NCI-H82 (cell line): ENCODE measurements around the gene PREX1.
"Not testable (repeated sequence)": the region's sequence is repeated elsewhere in the genome, so short reads cannot be mapped to it uniquely, and the experiment has no call there.

ENCODE experiments used
- DNase-seq: peaks from one replicate; lab custom pipeline; 2025; lab: John Stamatoyannopoulos, UW

The PREX1 gene

GRCh38 chr20:48772183-48772976 lies 55.4 kb downstream of the PREX1 start:
- DNase-seq: no peak

DNA sequence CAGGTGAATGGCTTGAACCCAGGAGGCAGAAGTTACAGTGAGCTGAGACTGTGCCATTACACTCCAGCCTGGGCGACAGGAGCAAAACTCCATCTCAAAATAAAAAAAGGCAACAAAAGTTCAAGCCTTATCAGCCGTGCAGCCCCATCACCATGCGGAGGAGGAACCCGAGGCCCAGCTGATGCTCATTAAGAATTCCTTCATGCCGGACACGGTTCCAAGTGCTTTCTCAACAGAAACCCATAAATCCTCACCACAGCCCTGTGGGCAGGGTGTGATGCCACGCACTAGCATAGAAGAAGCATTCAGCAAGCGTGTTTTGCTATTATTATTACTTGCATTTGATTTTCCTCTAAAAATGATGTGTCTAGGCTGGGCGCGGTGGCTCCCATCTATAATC lies 56.3 kb downstream of the PREX1 start:
- DNase-seq: no peak

GRCh38 chr20:48770700-48771442 lies 56.9 kb downstream of the PREX1 start:
- no peak for DNase-seq

DNA sequence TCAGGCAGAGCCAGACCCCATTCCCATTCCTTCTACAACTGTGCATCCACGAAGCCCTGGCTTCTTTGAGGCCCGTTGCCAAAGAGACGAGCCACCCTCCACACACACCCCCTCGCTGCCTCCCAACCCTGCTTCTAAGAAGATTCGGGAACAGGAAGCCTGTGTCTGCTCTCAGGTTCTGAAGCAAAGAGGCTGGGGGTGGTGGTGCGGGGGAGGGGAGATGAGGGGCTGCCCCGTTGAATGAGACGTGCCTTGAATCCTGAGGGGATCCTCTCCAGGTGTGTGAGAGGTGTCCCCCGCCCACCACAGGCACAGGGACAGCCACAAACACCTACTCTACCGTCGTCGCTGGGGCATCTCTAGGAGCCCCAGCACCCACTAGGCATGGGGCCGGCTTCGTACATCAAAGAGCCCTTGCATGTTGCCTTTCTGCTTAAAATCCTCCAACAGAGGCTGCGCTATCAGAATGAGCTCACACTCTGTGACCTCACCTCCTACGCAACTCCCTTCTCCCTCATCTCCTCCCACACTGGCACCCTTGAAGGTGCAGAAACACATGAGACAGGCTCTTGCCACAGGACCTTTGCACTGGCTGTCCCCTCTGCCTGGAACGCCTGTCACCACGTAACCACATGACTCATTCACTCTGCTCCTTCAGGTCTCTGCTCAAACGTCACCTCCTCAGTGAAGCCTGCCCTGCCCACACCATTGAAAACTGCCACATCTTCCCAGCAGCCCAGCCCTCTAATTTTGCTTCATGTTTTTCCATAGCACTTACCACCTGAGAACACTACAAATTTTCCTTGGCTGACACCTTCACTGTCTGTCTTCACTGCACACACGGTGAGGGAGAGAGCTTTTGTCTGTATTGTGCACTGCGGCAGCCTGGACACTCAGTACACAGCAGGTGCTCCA lies 58.5 kb downstream of the PREX1 start:
- no peak for DNase-seq

DNA sequence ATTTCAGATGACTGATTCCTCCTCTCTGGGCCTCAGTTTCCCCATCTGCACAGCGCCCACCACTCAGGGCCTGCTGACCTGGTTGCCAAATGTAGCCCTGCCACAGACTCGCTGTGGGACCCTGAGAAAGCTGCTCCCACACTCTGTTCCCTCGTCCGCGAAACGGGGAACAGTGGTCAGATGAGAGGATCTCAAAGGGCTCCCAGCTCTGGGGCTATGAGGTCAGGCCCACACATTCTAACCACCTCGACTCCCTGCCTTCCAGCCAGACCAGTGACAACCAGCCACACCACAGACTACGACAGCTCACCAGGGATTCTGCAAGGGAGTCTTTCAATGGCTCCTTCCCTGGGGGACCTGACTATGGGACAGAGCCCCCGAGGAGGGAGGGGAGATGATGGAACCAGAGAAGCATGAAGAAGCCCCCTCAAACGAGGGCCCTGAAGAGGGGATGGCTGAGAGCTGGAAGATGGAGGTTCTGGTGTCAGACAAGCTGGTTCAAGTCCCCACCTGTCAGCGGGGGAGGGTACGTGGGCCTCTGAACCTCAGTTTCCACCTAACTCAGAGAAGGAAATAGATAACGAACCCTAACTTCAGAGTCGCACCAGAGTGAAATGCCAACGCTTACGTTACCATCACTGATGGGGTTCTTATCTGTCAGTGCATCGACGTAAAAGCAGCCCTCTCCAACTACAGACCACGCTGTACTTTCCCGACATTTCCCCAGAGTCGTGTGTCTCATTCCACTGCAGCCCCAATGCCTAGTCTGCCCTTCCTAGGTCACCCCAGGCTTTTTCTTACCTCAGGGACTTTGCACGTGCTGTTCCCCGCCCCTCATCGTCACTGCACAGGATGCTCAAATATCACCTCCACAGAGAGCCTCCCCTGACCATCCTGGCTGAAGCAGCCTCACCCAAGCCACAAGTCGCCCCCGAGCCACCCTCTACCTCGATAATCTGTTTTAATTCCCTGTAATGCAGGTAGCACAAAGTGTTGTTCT lies 60.5 kb downstream of the PREX1 start:
- DNase-seq: peak; percentile 10

DNA sequence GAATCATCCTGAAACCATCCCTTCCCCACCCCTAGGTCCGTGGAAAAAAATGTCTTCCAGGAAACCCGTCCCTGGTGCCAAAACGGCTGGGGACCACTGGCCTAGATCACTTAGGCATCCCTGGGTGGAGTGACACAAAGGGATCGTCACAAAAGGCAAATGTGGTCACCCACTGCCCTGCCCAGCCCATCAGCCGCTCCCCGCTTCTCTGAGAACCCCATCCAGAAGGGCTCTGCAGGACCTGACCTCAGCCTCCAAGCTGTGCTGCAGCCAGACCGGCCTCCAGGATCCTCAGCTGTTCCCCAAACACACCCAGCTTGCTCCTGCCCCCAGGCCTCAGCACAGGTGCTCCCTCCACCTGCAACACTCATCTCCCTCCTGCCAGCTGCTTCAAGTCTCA lies 61.6 kb downstream of the PREX1 start:
- no peak for DNase-seq

DNA sequence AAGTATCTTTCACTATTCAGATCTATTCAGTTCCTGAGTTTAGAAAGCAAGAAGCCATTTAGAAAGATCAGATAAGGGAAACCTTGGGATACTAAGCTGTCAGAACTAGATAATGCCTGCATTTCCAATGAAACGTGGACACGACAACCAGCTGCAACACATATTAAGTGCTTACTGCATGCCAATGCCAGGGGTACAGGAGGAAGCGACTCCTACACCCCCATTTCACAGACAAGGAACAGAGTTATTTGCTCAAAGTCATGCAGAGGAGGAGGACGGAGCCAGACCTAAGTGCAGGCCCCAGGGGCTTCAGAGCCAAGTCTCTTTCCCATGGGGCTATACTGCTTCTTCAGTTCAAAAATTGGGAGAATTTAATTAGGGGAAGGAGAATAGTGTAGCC lies 62.4 kb downstream of the PREX1 start:
- no peak for DNase-seq

DNA sequence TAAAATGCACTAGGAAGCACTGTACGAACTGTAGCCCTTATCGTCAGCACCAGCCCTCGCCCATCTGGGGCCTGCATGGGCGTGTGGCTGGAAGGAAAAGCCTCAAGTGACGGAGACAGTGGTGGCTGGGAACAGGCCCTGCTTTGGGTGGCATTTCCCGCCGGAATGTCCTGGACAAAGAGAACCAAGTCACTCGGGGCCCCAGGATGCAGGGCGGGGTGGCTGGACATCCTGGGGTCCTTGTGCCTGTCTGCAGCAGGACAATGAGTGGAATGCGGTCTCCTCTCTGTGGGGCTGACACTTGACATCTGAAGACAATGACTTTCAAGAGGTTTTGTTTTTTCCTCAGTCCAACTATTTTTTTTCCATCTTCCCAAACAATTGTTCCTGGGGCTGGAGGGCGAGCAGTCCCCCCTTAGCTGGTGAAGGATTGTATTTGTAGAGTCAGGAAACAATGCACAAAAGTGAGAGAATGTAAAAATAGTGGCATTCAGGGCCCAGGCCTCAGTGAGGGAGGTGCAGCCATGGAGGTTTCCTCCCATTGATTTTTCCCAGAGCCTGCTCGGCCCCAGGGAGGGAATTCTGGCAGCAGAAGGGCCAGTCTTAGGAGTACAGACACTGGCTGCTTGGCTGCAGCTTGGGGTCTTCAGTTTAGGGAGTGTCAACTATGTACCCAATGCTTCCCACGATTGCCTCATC lies 64.4 kb downstream of the PREX1 start:
- DNase-seq: no peak

GRCh38 chr20:48761874-48762273 lies 65.9 kb downstream of the PREX1 start:
- DNase-seq: no peak

DNA sequence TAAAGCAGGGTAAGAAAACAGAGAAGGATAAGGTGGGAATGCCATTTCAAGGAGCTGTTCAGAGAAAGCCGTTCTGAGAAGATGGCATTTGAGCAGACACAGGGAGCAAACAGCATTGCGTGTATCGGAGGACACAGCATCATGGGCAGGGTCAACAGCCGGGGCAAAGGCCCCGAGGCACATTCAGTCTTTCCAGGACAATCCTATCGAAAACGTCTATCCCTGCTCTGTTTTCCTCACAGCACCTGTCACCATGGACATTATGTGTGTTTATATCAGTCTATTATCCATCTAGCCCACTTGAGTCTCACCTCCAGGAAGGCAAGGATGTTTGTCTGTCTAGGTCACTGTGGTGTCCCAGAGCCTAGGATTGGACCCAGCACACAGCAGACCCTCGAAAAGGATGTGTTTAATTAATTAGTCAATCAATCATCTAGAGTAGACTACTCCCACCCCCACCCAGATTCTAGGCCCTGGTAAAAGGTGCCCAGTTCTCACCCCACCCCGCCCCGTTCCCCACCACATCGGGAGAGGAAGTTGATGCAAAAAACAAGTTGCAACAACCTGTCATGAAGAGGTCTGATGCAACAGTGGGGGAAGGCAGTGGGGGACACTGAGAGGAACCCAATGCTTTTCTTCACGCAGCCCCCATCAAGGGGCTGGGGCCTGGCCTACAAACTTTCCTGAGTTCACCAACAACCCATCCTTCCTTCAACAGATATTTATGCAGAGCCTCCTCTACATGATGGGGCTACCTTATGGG lies 66.6 kb downstream of the PREX1 start:
- no peak for DNase-seq

GRCh38 chr20:48760403-48760983 lies 67.3 kb downstream of the PREX1 start:
- no peak for DNase-seq

DNA sequence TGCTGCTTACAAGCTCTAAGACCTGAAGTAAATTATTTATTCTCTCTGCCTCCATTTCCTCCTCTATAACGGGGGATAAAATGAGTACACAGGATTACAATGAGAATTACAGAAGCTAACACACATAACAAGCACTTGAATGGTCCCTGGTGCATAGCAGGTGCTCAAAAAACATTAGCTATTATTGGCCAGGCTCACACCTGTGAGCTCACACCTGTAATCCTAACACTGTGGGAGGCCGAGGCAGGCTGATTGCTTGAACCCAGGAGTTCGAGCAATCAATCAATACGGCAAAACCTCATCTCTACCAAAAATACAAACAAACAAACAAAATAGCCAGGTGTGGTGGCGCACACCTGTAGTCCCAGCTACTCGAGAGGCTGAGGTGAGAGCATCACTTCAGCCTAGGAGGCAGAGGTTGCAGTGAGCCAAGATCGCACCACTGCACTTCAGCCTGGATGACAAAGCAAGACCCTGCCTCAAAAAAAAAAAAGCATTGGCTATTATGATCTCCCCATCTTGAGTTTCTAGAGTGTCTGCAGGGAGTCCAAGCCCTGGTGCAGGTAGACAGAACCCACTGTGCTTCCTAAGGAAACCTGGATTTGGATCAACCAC lies 68.1 kb downstream of the PREX1 start:
- no peak for DNase-seq

DNA sequence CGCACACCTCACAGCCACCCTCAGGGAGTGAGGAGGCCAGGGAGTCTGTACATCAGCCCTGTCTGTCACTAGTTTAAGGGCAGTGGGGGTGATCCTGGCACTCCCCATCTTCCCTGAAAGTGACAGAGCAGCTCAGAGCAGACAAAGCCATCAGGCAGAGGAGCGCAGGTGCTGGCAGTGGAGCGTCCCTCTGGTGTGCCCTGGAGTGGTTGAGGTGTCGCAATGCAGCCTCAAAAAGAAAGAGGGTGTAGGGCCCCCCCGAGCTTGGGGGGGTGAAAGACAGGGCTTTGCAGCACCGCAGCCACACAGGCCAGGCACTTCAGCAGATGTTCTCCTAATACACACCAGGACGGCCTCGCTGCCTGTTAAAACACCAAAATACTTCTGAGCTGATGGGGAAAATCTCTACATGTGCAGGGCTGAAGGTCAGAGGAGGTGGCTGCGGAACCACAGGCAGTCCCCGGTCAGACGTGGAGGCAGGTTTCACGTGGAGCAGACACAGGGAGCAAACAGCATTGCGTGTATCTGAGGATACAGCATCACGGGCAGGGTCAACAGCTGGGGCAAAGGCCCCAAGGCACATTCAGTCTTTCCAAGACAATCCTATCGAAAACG lies 69.5 kb downstream of the PREX1 start:
- no peak for DNase-seq

DNA sequence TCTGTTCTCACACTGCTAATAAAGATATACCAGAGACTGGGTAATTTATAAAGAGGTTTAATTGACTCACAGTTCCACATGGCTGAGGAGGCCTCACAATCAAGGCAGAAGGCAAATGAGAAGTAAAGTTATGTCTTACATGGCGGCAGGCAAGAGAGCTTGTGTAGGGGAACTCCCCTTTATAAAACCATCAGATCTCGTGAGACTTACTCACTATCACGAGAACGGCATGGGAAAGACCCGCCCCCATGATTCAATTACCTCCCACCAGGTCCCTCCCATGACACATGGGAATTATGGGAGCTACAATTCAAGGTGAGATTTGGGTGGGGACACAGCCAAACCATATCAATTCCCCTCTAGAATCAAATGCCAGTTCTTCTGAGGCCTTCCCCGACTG lies 71.0 kb downstream of the PREX1 start:
- not testable (repeated sequence) for DNase-seq

DNA sequence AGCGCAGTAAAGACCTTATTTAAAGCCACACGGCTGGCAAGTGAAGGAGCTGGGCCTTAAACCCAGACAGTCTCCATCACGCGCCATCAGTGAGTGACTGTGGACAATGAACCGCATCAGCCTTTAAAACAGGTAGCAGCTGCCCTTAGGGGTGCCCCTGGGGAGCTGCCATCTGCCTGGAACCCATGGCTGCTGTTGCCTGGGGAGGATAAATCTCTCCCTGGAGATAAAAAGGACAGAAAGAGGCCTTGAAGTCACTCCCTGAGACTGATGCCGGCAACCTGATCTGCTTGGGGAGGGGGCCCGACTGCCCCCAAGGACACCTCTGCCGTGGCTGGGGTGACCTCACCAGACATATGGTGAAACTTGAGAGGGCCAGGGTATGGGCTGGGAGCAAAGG lies 73.5 kb downstream of the PREX1 start:
- DNase-seq: peak; percentile 84

GRCh38 chr20:48752963-48753362 lies 74.8 kb downstream of the PREX1 start:
- no peak for DNase-seq

- no peak for DNase-seq
Observed at GRCh38 chr20:48751871-48752270, 75.9 kb downstream of the PREX1 start.

DNA sequence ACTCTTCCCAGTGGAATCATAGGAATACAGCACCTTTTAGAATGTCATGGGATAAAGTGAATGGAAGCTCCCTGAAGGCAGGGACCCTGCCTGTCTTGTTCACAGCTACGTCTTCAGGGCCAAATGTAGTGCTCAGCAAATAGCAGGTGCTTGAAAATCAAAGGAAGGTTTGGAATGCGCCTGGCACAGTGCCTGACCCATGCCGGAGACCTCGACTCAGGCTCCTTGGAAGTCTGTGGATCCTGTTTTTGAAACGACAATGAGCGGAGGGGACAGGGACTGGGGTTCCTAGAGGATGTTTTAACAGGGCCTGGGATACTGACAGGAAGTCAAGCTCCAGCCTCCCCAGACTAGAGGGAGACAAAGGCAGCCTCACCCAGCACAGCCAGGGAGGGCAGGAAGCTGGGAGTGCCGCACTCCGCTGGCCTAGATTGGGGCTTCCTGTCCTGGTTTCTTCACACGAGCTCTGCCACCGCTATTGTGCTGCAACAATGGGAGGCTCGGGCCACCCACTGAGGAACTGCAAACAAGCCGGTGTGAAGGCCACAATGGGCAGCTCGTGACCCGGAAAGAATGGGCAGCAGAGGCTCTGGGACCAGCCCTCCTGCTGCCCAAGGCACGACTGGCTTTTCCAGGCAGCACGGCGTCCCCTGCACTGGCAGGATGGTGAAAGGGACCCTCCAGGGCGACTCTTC lies 76.7 kb downstream of the PREX1 start:
- no peak for DNase-seq
